ENCODE results near the gene FGF23. TPM values are rescaled to one million over a fixed set of nuclear protein-coding genes. Genes with fewer than 3 reads are reported as not detected.

FGF23 gene
- not detected in 2 replicates for total RNA-seq

DNA sequence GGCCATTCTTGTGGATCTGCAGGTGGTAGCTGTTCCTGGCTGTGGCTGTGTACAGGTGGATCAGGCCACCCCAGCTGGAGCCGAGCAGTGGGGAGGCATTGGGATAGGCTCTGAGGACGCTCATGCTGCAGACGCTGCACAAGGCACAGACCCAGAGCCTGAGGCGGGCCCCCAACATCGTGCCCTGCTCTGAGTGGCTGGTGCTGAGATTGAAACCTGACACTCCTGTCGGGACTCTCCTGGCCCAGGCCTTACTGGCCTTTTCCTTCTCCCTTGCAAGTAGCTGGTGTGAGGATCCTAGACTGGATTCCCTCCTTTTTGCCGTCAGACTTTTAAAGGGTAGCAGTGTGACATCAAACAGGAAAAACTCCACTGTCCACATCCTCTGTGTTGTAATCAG is at the start of gene FGF23:
TSS of gene FGF23 (minus strand) at position 308 of the 400 bp plus-strand sequence. CDS start at position 178, 130 bp downstream.

GRCh38 chr12:4320853-4321701 is 58.4 kb downstream of the FGF23 start, which contains the start of gene TIGAR:
Gene TIGAR, plus strand, starts transcription at chr12:4321213. Its CDS starts 59 bp downstream, at chr12:4321272.

Other genes starting within 250 kb of the FGF23 start
- 76.8 and 127 TPM in 2 replicates for gene CCND2, start 106.0 kb downstream of the FGF23 start, total RNA-seq
- gene TIGAR, start 58.5 kb downstream of the FGF23 start, total RNA-seq, result 5.0 and 5.8 TPM in 2 replicates
- not detected in 2 replicates for gene FGF6, start 66.1 kb upstream of the FGF23 start, total RNA-seq
- gene RAD51AP1, start 159.2 kb upstream of the FGF23 start, total RNA-seq, result 7.0 and 12.0 TPM in 2 replicates
- gene DYRK4, start 182.5 kb upstream of the FGF23 start, total RNA-seq, result 66.0 and 68.3 TPM in 2 replicates